Lung (tissue), 12 donors: ENCODE results near the gene DNASE1L1. TPM values are rescaled to one million over a fixed set of nuclear protein-coding genes. Genes with fewer than 3 reads are reported as not detected.
"Not testable (repeated sequence)": the region's sequence is repeated elsewhere in the genome, so short reads cannot be mapped to it uniquely, and the experiment has no call there.

Source experiments
- ATAC-seq: fragments of 200-7000 bp; cut with Tn5 transposase; one replicate; pipeline ENCODE4 v1.9.1; 2020; ENCODE audit warnings: moderate number of reproducible peaks; ENCODE audit not compliant: insufficient read depth, low FRiP score
- DNase-seq, 3 donors: peaks; one replicate each; pipeline ENCODE4 v3.0.0-alpha.2; 2013 to 2017
- H3K27ac ChIP-seq, 2 donors: one replicate each; pipeline ENCODE4 v1.5.1; 2013; ENCODE audit warnings: mild to moderate bottlenecking in 2 of 2, moderate library complexity in 2 of 2, control low read depth in 1 of 2, inconsistent platforms in 1 of 2, low read depth in 1 of 2, low read length in 1 of 2
- H3K27me3 ChIP-seq, 3 donors: one replicate each; pipeline ENCODE4 v1.5.1; 2013; ENCODE audit warnings: low read length in 2 of 3; ENCODE audit not compliant: control insufficient read depth in 3 of 3, insufficient read depth in 3 of 3
- H3K36me3 ChIP-seq, 4 donors: one replicate each; pipeline ENCODE4 v1.5.1; 2013; ENCODE audit warnings: low read length in 4 of 4, mild to moderate bottlenecking in 1 of 4, moderate library complexity in 1 of 4; ENCODE audit not compliant: control insufficient read depth in 4 of 4, insufficient read depth in 4 of 4
- H3K4me1 ChIP-seq, 5 donors: one replicate each; pipeline ENCODE4 v1.5.1; 2013; ENCODE audit warnings: low read length in 5 of 5, mild to moderate bottlenecking in 2 of 5, moderate library complexity in 1 of 5; ENCODE audit not compliant: control insufficient read depth in 5 of 5, insufficient read depth in 5 of 5
- H3K4me3 ChIP-seq: one replicate; pipeline ENCODE4 v1.5.1; 2013; ENCODE audit warnings: mild to moderate bottlenecking, control low read depth, moderate library complexity
- H3K9ac ChIP-seq, 2 donors: one replicate each; pipeline ENCODE4 v1.5.1; 2013; ENCODE audit warnings: low read length in 2 of 2, control low read depth in 1 of 2; ENCODE audit not compliant: insufficient read depth in 1 of 2
- H3K9me3 ChIP-seq, 4 donors: one replicate each; pipeline ENCODE4 v1.5.1; 2013; ENCODE audit warnings: low read length in 3 of 4, mild to moderate bottlenecking in 1 of 4, moderate library complexity in 1 of 4; ENCODE audit not compliant: control insufficient read depth in 4 of 4, insufficient read depth in 3 of 4
- WGBS, 2 donors: extraction: QIAGEN DNeasy Blood & Tissue Kit; methylation state at CpG; one replicate each; pipeline ENCODE4 v1.1.7; 2013; 5-methylcytosine and 5-hydroxymethylcytosine counted together
- polyA plus RNA-seq, 2 donors: library from polyadenylated mRNA; stranded (reverse); fragments of 200-250 nt; gene quantifications; one replicate each; pipeline ENCODE4 v1.2.1, GENCODE V29; 2013
- total RNA-seq, 2 donors: library from RNA; depleted of rRNA in 1 of 2; stranded (reverse); fragments of >200 nt in 1 of 2; gene quantifications; one replicate each; pipeline ENCODE4 v1.2.1, GENCODE V29; 2014 to 2021
- TF ChIP-seq, protein P1 (sequence below): IDR thresholded peaks from 2 replicates; pipeline ENCODE4 v1.5.1; 2012; ENCODE audit warnings: mild to moderate bottlenecking; ENCODE audit errors: control extremely low read depth, extremely low read depth
- donor health status: control.
- donor health status: control.
- donor health status: Bipolar disorder and iron deficiency.
- donor health status: healthy.
- donor health status: DM: yes; HTN: yes; CAD: no.

DNASE1L1 gene
- total and polyA plus RNA-seq, 4 donors = 12.5 to 52.3 (median 34.6) TPM

DNA sequence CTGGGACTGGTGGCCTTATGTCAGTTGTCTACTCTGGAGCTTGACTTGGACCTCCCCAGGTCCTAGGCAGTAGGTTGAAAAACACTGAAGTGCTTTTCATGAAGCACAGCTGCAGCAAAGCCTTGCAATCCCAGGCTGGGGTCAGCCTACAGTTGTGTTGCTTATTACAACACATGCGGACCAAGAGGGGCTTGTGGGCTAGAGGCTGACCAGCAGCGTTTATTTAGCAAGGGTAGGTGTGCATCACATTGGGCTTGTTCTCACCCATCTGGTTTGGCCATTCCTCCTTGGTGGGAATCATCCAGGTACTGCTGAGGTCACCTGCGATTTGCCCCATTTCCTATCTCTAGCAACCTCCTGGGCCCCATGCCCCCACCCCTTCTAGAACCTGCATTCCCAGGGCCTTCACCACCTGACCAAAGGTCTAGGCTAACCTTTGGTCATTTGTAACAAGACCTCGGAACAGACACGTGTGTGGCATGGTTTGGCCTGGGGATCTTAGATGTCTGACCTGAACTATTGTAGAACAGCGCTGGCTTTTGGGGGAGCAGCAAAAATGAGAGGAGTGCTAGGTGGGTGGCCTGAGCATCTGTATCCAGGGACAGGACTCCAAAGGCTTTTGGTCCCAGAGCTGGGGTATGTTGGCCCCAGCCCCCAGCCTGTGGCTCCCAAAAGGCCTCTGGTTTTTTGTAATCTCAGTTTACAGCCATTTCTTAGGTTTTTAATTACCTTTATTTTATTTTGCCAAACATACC, 7.8 kb downstream of the DNASE1L1 start:
- ATAC-seq = no peak
- no peak overlapping the region for H3K27ac ChIP-seq
- no peaks in the 10 kb centered on the region for H3K27me3 ChIP-seq
- peaks cover 4 to 18% (median 13%) of the 10 kb centered on the region in 4 donors for H3K36me3 ChIP-seq
- WGBS, 2 donors = 54 to 67% methylated on average over 6 of the region's 6 CpGs
- DNase-seq = no peak
- peaks cover 0 to 16% (median 0%) of the 10 kb centered on the region in 5 donors for H3K4me1 ChIP-seq
- no peak overlapping the region for H3K4me3 ChIP-seq
- TF ChIP-seq, protein P1, sequence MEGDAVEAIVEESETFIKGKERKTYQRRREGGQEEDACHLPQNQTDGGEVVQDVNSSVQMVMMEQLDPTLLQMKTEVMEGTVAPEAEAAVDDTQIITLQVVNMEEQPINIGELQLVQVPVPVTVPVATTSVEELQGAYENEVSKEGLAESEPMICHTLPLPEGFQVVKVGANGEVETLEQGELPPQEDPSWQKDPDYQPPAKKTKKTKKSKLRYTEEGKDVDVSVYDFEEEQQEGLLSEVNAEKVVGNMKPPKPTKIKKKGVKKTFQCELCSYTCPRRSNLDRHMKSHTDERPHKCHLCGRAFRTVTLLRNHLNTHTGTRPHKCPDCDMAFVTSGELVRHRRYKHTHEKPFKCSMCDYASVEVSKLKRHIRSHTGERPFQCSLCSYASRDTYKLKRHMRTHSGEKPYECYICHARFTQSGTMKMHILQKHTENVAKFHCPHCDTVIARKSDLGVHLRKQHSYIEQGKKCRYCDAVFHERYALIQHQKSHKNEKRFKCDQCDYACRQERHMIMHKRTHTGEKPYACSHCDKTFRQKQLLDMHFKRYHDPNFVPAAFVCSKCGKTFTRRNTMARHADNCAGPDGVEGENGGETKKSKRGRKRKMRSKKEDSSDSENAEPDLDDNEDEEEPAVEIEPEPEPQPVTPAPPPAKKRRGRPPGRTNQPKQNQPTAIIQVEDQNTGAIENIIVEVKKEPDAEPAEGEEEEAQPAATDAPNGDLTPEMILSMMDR = no peak
- H3K9ac ChIP-seq = no peak overlapping the region
- peaks cover 0 to 5% (median 2%) of the 10 kb centered on the region in 4 donors for H3K9me3 ChIP-seq

DNA sequence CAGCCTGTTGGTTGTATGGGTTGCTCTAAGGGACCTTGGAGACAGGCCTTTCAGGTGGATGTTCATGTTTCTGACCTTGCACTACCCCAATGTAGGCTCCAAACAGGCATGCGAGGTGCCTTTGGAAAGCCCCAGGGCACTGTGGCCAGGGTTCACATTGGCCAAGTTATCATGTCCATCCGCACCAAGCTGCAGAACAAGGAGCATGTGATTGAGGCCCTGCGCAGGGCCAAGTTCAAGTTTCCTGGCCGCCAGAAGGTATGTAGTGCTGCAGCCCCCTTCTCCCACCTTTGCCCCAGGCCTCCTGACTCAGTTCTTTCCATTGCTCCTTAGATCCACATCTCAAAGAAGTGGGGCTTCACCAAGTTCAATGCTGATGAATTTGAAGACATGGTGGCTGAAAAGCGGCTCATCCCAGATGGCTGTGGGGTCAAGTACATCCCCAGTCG, 8.7 kb downstream of the DNASE1L1 start:
- H3K27me3 ChIP-seq, H3K9ac ChIP-seq, ATAC-seq, H3K9me3 ChIP-seq, DNase-seq, H3K4me3 ChIP-seq, H3K27ac ChIP-seq: not testable (repeated sequence)
- peaks cover 0 to 16% (median 0%) of the 10 kb centered on the region in 5 donors for H3K4me1 ChIP-seq
- WGBS, 2 donors = 80 to 94% methylated on average over 5 to 6 of the region's 6 CpGs
- H3K36me3 ChIP-seq = peaks cover 4 to 18% (median 13%) of the 10 kb centered on the region in 4 donors

DNA sequence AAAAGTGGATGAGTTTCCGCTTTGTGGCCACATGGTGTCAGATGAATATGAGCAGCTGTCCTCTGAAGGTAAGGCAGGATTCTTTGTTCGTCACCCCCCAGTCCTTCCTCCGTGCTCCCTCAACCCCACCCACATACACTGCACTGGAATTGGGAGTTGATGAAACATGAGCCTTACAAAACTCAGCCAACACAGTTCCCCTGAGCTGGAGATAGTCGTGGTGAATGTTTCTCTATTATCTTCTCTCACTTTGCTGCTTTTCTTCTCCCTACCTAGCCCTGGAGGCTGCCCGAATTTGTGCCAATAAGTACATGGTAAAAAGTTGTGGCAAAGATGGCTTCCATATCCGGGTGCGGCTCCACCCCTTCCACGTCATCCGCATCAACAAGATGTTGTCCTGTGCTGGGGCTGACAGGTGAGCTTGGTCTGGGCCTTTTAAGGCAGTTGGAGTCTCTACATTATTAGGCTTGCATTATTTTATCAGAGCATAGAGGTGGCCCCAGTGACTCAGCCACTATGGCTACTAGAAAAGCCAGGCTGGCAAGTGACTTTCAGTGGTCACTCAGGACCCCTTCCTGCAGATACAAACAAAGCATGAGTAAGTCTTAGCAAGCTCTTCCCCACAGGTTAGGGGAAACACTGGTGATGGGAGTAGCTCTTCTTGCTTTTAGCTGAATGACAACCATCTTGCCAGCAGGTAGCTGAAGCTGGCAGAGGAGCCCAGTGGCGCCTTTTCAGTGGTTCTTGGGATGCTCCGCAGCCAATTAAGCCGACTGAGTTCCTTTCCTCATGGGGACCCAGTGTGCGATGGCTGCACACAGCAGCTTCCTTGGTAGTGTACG, 9.3 kb downstream of the DNASE1L1 start:
- WGBS, 2 donors = 41 to 60% methylated on average over 13 to 14 of the region's 14 CpGs
- Histone ChIP-seq H3K4me1 (peaks cover 0 to 16% (median 0%) of the 10 kb centered on the region in 5 donors), H3K27ac (peak overlapping the region; percentile 41 to 62), H3K36me3 (peaks cover 4 to 18% (median 13%) of the 10 kb centered on the region in 4 donors), H3K4me3 (peak overlapping the region; percentile 70), H3K9ac (peak overlapping the region; percentile 94 to 98), H3K9me3 (peaks cover 0 to 5% (median 2%) of the 10 kb centered on the region in 4 donors), H3K27me3 (no peaks in the 10 kb centered on the region)
- DNase-seq (no peak), ATAC-seq (no peak)
- TF ChIP-seq, protein P1 = no peak
